T-helper 2 cell treated with Interferon-gamma antibody and Interleukin-4, amounts not matched to agents 100 ng/mL and 5 ng/mL, for 36 hours (primary cell): Measurements from ENCODE around the gene CCDC169. TPM values are rescaled to one million over a fixed set of nuclear protein-coding genes. Genes with fewer than 3 reads are reported as not detected.
"Not testable (repeated sequence)": the region's sequence is repeated elsewhere in the genome, so short reads cannot be mapped to it uniquely, and the experiment has no call there.

Source experiments
- intact Hi-C: fragments of 100-400 bp; cut with micrococcal nuclease; formaldehyde crosslinking; loops from one replicate; pipeline ENCODE4 v1.15.1; 2023
- total RNA-seq: library from RNA; stranded (reverse); gene quantifications from 2 replicates; pipeline ENCODE4 v1.2.3, GENCODE V29; 2022

The CCDC169 gene
- total RNA-seq = 0.32 TPM in 1 of 2 replicates, not detected in the other

DNA sequence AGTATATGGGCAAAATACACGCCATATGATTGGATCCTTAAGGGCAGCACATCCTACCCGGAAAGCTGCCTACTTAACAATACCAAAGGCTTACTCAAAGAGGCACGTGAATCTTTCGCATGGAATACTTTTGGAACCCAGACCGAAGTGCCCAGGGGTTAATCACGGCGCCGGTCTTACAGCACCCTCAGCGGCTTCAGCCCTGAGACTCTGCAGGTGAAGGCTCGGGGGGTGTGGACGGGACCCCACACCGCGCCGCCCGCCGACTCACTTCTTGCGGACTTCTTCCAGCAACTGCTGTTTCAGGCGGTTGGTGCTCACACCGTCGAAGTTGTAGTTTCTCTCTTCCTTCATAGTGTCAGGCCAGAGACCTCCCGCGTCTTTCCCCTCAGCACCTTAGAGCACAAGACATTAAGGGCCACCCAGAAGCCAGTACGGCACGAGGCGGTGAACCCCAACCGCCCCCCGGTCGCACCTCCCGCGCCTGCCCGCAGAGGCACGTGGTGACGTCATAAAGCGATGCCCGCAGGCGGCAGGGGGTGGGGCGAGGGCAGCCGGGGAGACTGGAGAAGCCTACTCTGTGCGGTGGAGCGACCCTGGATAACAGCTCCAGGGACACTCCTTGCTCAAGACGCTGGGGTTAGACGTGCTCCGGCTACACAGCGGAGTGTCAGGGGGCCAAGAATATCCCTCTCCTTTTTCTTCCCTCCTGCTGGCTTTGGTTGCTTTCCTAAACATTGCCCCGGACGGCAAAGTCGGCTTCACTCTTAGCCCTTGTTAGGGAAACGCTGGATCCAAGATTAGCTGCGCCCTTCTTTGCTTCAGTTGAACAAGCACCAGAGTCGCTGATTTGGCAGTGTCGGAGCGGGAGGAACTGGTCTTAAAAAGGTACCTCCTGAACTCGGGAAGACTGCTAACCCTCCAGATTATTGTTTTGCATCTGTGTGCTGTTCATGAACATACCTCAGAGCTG is at the start of gene CCDC169:
TSS of gene CCDC169 (minus strand) at position 449 of the 973 bp plus-strand sequence. CDS start at position 354, 95 bp downstream.
- intact Hi-C loops = loop anchor here (1.0 kb wide), 1 partner anchor 48 kb away; no protein-coding TSS in a partner anchor

DNA sequence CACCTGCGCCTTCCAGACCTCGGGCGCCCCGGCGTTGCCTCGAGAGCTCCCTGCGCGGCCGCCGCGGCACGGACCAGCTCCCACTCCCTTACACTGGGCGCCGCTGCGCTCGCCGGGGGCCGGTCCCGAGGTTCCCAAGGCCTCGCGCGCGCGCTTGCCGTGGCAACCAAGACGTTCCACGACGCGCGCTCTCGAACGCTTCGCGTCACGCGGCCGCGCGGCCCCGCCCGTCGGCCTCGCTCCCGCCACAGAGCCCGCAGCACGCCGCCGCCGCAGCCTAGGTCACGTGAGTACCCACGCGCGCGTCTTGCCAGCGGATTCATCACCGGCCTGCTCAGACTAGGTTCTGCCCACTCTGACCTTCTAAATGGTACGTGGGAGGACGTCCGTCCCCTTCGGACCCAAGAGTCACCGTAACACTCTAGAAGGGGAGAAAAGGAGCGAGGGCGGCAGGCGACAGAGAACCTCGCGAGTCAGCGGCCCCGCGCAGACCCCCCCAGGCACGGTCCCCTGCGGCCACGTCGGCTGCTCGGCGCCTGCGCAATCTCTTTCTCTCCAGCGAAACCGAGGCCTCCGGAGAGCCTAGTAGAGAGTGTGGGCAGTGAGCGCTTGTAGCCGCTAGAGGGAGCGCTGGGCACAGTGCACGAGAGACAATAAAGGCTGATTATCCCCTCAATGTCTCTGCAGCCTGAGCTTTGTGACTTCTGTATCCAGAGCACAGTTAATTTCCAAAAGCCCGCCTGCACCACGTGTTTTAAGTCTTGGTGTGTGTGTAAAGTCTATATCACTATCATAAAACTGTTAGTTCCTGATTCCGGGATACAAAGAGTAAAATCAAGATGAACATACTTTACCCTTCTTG is 48.8 kb upstream of the CCDC169 start, which contains the start of gene SPART:
TSS of gene SPART (minus strand) at position 173 of the 862 bp plus-strand sequence. CDS start 10,564 bp downstream, outside the sequence.
- intact Hi-C loops = loop anchor here (1.0 to 5.0 kb wide), 4 partner anchors 64 to 711 kb away; partner anchors contain the start of genes RFXAP and SUPT20H

DNA sequence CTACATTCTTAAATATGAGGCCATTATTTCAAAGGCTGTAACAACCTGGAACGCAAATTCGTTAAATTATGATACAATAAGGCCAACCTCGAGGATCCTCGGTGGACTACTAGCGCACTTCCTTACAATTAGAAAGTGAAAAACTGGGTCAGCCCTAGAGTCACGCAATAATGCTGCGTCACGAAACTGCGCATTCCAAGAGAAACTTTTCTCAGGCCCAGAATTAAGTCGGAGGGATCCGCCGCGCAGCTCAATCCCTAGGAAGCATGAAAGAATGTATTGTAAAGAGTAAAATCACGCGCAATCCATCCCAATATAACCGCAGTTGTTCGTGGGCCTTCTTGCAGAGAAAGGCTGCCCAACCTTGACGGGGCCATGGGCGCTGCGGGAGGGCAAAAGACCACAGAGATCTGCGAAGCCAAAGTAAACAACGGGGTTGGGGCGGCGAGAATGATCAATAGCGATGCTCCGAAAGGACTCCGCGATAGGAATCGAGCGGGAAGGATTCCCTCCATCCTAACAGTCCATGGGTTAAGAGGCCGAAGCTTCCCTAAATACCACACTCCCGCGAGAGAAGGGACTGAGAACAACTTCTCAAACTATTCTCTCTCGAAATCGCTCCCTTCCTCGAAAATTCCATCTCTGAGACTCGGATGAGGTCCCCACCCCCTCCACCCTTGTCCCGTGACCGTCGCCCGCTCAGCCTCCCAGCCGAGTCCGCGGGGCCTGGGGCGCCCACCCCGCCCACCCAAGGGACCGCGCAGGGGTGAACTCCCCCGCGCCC is 48.0 kb upstream of the CCDC169 start:
- intact Hi-C loops = loop anchor here (1.0 to 5.0 kb wide), 7 partner anchors 48 to 712 kb away; partner anchors contain the start of genes CCDC169, EXOSC8, RFXAP and SUPT20H

DNA sequence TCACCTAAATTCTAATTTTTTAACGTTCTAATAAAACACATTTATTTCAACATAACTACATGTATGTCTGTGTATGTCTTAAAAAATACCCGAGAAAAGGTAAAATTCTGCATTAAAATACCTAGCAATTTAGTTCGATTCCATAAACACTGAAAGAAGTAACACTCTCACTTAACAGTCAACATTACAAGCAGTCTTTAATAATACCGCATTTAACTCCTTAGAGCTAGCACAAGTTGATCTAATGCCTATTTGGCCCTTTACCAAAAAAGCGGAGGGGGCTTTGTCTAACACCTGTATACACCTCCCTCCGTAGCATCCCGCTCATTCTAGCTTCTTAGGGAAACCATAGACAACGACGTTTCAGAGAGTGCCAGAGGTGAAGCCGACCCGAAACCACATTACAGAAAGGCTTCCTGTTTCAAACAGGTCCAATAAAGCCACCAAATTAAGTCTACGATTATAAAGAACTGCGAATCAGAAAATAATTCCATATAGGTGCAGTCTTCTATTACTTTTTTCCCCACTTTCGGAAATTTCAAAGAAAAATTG is 47.3 kb upstream of the CCDC169 start:
- intact Hi-C loops = loop anchor here (1.0 to 5.0 kb wide), 6 partner anchors 48 to 712 kb away; partner anchors contain the start of genes CCDC169, EXOSC8, RFXAP and SUPT20H

DNA sequence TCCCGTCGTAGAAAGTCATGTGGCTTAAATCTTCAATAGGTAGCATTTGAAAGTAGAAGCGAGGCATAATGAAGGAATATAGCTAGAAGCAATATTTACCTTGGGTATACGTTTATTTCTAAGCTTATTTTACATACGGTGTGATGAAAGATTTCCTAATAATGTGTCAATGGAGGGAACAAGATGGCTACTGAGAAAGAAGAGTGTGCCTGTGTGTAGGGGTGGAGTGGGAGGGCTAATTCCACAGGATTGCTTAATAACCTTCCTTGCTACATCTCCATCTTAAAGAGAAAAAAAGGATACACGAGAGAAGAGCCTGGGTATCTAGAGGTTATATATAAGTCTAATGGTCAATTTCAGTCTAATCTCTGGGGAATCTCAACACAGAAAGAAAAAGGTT is 46.6 kb upstream of the CCDC169 start:
- intact Hi-C loops = loop anchor here (2.0 kb wide), 1 partner anchor 77 kb away; no protein-coding TSS in a partner anchor

DNA sequence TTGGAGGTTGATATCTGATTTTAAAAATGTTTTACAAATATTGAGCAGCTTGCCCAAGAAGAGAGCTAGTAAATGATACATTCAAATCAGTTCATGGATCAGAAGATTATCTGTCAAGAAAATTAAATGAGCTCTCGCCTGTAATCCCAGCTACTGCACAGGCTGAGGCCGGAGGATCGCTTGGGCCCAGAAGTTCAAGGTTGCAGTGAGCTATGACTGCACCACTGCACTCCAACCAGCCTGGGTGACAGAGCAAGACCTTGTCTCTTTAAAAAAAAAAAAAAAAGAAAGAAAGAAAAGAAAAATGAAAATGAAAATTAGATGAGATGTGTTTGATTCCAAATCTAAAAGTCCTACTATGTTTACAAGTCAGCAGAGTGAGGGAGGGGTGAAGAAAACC is 46.2 kb upstream of the CCDC169 start:
- intact Hi-C loops = loop anchor here (2.0 kb wide), 1 partner anchor 77 kb away; no protein-coding TSS in a partner anchor

DNA sequence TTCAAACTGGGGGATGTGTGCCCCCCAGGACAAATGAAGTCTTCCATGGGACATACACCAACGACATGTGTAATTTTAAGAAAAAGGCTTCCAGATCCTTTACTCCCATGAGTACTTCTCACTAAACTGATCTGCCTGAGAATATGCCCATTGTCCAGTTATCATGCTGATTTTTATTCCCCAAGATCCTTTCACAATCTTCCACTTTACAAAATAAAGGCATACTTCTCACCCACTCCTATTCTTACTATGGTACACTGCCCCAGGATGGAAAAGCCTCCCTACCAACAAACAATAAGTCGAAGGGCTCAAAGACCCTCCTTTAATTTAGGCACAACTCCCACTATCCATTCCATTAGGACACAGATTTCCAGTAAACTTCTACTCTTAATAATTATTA is 45.1 kb upstream of the CCDC169 start:
- intact Hi-C loops = no loop called here

DNA sequence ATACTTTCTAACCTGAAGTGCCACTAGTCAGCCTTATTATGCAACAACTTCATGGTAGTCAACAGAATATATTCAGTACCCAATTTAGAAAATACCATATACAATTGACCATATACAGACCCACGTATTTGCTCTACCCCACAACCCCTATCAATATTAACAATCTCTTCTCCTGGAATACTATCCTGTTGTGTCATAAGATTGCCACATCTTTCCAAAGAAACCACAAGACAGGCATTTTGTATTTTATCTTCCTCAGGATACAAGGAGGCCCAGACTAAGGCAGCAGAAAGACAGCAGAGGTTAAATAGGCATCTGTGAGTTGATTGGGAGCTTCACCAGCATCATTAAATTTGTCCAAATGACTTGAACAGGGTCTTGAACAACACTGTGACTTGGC is 44.1 kb upstream of the CCDC169 start:
- intact Hi-C loops = no loop called here

DNA sequence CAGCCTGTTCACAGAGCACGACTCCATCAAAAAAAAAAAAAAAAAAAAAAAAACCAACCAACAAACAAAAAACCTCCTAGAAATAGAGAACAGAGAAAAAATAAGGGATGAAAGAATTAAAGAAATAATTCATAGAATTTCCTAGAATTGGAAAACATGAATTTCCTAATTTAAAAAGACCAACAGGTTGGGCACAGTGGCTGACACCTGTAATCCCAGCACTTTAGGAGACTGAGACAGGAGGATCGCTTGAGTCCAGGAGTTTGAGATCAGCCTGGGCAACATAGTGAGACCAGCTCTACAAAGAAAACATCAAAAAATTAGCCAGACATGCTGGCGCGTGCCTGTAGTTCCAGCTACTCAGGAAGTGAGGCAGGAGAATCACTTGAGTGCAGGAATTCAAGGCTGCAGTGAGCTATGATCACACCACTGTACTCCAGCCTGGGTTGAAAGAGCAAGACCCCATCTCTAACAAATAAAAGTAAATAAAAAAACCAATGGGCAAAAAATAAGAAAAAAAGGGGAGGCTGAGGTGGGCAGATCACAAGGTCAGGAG is 42.1 kb upstream of the CCDC169 start:
- intact Hi-C loops = no loop called here

DNA sequence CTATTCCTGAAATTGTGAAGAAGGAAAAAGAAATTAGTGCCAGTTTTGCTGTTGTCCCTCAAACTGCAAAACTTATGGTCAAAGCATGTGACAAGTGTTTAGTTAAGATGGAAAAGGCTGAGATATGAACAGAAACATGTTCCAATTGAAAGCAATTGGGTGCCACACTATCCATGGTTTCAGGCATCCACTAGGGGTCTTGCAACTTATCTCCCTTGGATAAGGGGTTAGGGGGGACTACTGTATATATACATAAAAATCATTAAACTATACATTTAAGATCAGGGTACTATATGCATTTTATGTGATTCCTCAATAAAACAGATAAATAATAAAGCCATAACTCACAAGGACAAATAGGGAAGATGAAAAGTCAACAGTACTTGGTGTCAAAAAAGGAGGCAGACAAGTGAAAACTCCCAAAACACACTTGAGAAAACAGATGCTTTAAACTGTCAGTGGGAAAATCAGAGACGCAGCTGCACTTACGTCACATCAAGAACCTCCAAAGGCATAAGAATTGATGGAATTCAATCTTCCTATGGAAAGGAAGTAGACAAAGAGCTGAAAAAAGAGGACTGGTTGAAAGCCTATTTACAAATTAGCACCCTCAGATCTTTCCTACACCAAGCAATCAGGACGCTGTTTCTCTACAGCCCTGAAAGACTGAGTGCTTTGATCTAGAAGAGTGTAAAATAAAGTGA is 40.5 kb upstream of the CCDC169 start:
- intact Hi-C loops = no loop called here

DNA sequence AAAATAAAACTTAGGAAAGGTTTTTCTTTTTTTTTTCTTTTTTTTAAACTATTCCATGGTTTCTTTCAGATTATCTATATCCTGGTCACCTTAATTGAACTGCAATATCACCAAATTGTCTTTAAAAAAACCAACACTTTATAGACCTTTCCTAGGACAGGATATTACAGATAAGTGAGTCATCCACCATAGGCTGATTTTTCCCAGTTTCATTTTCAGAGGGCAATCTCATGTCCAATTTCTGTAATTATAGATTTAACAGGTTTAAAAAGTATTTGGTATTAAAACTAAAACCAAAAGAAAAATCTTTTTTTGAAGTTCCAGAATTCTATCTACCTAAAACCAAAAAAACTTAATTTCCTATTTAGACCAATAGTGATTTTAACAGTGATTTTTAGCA is 35.4 kb upstream of the CCDC169 start:
- intact Hi-C loops = no loop called here

DNA sequence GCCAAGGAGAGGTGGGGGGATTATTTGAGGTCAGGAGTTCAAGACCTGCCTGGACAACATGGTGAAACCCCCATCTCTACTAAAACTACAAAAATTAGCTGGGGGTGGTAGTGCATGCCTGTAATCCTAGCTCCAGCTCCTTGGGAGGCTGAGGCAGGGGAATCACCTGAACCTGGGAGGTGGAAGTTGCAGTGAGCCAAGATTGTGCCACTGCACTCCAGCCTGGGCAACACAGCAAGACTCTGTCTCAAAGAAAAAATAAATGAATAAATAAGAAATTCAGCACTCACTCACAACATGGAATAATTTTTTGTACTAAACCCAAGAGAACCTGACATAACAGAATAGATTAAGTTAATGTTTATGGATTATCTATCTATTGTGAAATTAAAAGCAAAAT is 34.6 kb upstream of the CCDC169 start:
- intact Hi-C loops = not testable (repeated sequence)

DNA sequence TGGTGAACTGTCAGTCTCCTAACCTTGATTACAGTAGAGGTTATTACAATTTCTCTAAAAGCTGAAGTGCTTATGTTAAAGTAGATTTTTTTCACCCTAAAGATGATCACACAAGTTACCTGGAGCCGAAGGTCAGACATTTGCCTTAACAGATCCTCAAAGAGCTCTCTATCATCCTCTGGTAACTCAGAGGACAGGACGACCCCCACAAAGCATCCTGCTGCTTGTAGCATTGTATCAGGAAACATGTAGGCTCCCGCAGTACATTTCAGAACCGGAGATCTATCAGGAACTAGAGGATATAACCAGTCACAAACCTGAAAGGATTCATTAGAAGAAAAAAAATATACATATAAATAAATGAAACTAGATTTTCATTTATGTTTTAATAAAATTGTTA is 33.7 kb upstream of the CCDC169 start:
- intact Hi-C loops = no loop called here

DNA sequence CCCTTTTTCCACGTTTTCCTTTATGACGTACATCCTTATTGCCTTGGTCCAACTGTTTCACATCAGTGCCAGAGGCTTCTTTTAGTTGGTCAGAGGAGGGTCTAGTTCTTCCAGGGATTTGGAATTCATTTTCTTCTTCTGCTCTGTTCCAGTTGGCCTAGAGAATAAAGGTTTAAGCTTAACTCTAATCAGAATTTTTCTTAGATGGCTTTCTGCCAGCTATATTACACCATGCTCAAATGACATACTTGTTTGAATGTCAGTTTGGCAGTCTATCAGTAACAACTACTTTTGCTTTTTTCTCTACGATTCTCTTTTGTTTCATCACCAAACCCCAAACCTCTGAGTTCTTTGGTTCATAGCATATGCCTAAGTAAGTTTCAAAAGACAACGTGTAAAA is 31.7 kb upstream of the CCDC169 start:
- intact Hi-C loops = no loop called here

DNA sequence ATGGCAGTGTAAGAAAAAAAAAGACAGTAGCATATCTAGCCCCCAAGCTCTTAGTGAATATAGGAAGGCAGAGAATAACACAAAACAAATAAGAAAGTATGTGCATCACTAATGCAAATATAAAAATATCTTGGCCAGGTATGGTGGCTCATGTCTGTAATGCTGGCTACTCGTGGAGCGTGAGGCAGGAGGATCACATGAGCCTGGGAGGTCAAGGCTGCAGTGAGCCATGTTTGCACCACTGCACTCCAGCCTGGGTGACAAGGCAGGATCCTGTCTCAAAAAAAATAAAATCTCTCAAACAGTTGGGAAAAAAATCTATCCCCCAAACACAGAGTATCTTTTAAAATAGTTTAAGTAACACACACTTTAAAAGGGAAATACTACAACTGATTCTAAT is 31.2 kb upstream of the CCDC169 start:
- intact Hi-C loops = no loop called here

DNA sequence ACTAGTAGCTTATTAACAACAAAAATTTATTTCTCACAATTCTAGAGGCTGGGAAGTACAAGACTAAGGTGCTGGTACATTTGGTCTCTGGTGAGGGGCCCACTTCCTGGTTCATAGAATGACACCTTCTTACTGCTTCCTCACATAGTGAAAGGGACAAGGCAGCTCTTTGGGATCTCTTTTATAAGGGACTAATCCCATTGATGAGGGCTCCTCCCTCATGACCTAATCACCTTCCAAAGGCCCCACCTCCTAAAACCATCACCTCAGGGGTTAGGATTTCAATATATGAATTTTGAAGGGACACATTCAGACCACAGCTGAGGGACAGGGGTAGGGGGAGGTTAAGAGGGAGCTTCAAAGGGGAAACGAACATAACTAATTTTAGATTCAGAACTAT is 28.3 kb upstream of the CCDC169 start:
- intact Hi-C loops = no loop called here

DNA sequence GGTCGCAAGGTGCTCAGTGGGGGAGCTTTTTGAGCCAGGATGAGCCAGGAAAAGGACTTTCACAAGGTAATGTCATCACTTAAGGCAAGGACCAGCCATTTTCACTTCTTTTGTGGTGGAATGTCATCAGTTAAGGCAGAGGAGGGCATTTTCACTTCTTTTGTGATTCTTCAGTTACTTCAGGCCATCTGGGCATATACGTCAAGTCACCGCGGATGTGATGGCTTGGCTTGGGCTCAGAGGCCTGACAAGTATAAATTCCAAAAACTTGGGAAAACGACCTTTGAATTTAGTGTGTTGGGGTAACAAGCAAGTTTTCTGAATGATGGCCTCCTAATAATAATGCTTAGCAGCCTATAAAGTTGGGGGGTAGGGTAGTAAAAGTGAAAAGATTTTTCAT is 27.3 kb upstream of the CCDC169 start:
- intact Hi-C loops = not testable (repeated sequence)

DNA sequence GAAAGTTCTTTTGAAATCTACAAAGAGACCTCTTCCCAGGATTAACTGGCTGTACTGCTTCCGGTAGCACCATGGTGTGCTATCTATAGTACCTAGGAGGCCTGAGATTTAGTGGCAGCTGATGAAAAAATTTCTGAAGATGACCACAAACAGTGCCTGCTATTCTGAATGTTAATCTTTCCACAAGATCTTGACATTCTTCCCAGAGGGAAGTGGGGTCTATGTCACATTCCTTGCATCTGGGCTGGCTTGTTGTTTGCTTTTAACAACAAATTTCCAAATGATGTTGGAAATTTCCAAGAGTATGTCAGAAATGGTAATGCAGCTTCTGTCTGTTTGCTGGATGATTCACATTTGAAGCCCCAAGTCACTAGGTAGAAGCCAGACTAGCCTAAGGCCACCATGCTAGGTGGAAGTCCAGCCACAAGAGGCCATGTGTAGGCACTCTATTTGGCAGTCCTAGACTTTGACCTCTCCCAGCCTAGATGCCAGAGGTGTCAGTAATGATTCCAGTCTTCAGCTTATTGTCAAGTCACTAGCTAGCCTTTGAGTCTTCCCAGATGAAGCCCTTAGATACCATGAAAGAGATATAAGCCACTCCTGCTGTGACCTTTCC is 26.4 kb upstream of the CCDC169 start:
- intact Hi-C loops = no loop called here

DNA sequence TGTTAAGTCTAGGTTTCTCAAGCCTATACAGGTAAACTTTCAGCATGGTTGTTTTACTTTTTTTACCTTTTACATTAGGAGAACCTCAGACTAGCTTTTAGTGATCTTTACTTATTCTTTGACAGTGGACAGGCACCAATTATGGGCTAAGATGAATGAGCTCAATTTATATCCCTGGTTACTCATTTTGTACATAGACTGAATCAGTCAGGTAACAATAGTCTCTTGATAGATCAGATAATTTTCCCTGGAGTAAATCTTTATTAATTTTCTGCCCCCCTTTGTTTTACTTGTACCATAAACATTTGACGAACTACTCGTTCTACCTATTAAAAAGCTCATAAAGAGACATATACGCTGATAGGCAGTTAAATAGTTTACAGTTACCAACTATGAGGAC is 25.8 kb upstream of the CCDC169 start:
- intact Hi-C loops = no loop called here
